ENCODE data around the gene IGFBP2.

DNA sequence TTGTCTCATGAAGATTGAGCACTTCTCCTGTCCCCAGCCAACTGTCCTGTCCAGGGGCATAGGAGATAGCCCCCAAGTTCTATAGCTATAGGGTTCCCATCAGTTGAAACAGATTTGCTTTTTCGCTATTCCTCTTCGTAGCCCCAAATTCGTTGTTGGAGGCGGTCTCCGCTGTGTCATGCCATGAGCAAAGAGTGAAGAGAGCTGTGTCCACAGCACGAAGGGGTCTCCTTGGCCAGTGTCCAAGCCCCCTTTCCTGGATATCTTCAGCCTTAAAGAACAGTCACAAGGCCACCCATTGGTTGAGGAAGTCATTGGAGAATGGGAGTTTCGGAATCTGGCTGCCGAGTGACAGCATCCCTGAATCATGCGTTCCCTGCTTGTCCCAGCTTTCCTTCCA, 41.2 kb downstream of the IGFBP2 start:
- TF ChIP-seq CTCF (IDR thresholded peaks at IDR 0.05) (no peak), ZFX (IDR thresholded peaks at IDR 0.05; ENCODE audit: borderline replicate concordance) (no peak)
